GM12875 (cell line): ENCODE data around the gene MKNK2.
A peak's percentile ranks its signal among the peaks of the same experiment; 100 is the strongest.

Experiments
- H3K4me3 ChIP-seq: one replicate; pipeline ENCODE4 v1.5.1; 2011; ENCODE audit warnings: low read depth, low read length, control low read depth
- CTCF ChIP-seq: IDR thresholded peaks from 2 replicates; pipeline ENCODE4 v1.5.1; 2011; ENCODE audit warnings: low read depth, mild to moderate bottlenecking, control low read depth, inconsistent platforms, low read length, moderate library complexity, borderline replicate concordance; ENCODE audit not compliant: insufficient read depth

MKNK2 gene

GRCh38 chr19:2014731-2015607 lies 36.1 kb downstream of the MKNK2 start:
- TF ChIP-seq CTCF, result no peak
- H3K4me3 ChIP-seq, result peak overlapping the region; percentile 74

DNA sequence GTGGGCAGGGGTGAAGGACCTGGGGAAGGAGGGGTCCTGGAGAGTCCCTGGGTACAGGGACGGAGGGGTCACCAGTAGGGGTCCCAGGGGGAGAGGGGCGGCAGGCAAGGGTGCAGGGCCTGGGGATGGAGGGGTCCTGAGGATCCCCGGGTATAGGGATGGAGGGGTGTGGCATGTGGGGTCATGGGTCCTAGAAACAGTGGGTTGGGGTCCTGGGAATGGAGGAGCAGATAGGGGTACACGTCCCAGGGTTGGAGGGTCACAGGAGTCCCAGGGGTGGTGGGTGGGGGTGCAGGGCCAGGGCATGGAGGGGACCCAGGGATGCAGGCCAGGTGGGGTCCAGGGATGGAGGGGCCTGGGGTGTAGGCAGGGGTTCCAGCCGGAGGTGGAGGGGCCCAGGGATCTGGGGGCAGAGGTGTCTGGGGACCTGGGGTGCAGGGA lies 36.9 kb downstream of the MKNK2 start:
- H3K4me3 ChIP-seq, result no peak overlapping the region
- no peak for TF ChIP-seq CTCF

DNA sequence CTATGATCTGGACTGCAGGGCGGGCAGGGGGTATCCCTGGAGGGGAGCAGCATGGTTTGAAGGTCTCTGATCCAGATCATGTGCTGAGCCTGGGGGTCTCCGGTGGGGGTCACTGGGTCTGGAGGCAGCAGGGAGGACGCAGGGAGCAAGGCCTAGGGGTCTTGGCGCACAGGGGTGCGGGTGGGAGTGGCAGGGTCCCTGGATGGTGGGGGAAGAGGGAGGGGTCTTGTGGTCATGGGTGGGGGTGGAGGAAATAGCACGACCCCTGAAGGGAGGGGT lies 37.4 kb downstream of the MKNK2 start:
- TF ChIP-seq CTCF, result no peak
- no peak overlapping the region for H3K4me3 ChIP-seq

GRCh38 chr19:2012941-2013682 lies 37.9 kb downstream of the MKNK2 start:
- no peak overlapping the region for H3K4me3 ChIP-seq
- no peak for TF ChIP-seq CTCF

- no peak for TF ChIP-seq CTCF
Measured at GRCh38 chr19:2011169-2011568, 39.9 kb downstream of the MKNK2 start.

GRCh38 chr19:2010135-2010668 lies 40.8 kb downstream of the MKNK2 start:
- H3K4me3 ChIP-seq, result no peak overlapping the region
- no peak for TF ChIP-seq CTCF

More at GRCh38 chr19:2011169-2011568, 39.9 kb downstream of the MKNK2 start:
- no peak overlapping the region for H3K4me3 ChIP-seq
